ENCODE results near the gene INO80.
"Not testable (repeated sequence)": the region's sequence is repeated elsewhere in the genome, so short reads cannot be mapped to it uniquely, and the experiment has no call there.

The INO80 gene

GRCh38 chr15:40960925-40961324, 155.2 kb downstream of the INO80 start:
- no peak for DNase-seq

DNA sequence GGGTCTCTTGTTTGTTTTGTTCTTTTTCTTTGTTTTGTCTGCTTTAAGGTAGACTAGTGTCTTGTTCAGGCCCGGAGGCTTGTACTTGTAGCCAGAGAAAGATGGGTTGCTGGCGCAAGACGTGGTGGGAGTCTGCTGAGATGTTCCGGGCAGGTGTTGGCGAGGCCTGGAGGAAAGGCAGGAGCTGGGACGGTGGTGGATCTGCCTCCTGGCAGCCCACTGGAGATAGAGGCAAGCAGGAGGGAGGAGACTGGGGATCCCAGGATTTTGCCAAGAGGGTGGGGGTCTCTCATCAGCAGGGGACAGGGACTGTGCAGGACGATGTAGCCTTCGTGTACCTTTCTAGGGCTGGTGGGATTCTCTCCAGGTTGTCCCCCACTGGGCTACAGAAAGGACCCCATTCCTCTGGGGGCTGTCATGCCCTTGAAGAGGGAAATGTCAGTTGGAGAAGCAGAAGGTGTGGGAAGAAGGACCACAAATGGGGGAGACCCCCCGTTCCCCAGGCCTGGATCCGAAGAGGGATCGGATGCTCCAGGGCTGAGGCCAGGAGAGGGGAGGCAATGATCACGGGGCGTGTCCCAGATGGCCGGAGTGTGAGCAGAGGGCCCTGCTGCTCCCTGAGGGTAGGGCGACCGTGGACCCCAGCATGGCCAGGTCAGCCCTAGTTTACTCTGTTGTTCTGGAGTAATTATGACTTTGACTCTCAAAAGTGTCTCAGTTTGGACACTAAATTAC, 155.8 kb downstream of the INO80 start:
- DNase-seq = no peak

DNA sequence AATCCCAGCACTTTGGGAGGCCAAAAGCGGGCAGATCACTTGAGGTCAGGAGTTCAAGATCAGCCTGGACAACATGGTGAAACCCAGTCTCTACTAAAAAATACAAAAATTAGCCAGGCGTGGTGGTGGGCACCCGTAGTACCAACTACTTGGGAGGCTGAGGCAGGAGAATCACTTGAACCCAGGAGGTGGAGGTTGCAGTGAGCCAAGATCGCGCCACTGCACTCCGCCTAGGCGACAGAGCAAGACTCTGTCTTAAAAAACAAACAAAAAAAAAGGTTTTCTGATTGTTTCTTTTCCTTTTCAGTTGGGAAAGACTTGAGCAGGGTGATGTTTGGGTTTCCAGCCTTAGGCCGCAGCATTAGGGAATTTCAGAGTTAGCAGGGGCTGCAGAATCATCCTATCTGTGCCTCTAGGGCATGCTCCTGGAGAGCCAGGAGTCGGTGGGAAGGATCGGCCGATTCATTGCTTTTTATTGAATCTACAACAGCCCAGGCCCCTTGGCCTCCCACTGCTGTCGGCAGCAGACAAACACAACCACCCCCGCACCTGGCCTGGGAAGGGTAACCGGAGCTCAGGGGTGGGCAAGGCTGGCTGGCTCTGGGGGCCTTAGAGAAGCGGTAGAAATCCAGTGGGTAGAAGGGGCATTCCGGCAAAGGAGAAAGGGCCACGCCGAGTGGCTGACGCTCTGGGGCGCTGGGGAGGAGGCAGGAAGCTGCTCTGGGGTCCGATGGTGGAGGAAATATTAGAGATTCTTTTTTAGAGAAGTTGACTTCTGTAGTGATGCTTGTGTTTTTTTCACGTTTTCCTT, 156.5 kb downstream of the INO80 start:
- DNase-seq = no peak

- no peak for DNase-seq
Observed at GRCh38 chr15:40958723-40959122, 157.4 kb downstream of the INO80 start.

DNA sequence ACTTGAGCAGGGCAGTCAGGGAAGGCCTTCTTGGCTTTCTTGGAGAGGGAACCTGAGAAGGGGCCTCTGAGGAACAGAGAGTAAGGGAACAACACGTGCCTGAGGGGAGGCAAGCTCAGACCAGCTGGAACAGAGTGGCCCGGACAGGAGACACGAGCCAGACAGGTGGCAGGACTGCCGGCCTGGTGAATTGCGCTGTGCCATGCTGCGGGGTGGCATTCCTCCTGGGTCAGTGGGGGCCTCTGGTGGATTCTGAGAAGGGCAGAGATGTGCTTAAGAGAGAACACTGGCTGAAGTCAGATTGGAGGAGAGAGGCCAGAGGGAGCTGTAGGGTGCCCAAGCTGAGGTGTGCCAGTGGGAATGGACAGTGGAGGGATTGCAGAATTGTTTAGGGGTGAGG, 157.9 kb downstream of the INO80 start:
- no peak for DNase-seq

GRCh38 chr15:40957581-40958051, 158.5 kb downstream of the INO80 start:
- no peak for DNase-seq

DNA sequence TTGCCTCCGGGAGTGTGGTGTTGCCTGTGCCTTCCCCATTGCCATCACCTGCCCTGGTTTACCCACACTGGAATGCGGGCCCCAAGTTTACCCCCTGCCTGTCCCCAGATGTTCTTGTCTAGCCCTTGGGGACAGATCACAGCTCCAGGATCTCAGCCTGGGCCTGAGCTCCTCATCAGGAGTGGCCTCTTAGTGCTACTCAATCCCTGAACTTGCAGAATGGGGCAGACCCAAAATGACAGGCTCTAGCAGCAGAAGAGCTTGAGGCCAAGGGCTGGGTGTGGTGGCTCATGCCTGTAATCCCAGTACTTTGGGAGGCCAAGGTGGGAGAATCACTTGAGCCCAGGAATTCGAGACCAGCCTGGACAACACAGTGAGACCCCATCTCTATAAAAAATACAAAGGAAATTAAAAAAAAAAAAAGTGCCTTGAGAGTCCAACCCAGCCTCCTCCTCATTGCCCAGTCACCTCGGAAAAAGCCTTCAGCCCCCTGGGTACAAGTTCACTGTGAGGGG, 159.0 kb downstream of the INO80 start:
- DNase-seq = no peak

GRCh38 chr15:40956541-40956982, 159.5 kb downstream of the INO80 start:
- no peak for DNase-seq

DNA sequence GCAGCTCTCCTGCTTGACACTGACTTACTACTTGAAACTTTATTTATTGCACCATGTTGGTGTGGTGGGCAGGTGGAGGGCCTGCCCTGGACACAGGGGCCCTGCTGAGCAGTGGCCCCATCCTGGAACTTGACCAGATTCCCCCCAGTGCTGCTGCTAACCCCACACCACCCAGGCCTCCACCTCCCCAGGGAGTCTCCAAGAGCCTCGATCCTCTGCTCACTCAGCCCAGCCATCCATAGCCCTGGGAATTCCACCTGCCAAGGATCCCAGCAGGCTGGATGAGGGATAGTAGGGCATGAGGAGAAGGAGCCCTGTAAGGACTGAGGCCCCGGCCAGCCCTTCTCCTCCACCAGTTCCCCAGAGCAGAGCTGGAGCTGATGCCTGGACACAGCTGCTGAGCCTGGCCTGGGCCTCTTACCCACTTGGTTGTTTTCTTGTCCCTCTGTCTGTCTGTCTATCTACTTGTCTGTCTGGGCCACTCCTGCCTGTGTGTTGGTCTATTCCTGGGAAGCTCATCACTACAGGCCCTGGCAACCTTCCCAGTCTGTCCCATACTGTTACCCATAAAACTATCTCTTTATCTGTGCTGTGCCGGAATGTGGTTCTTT, 160.0 kb downstream of the INO80 start:
- no peak for DNase-seq

DNA sequence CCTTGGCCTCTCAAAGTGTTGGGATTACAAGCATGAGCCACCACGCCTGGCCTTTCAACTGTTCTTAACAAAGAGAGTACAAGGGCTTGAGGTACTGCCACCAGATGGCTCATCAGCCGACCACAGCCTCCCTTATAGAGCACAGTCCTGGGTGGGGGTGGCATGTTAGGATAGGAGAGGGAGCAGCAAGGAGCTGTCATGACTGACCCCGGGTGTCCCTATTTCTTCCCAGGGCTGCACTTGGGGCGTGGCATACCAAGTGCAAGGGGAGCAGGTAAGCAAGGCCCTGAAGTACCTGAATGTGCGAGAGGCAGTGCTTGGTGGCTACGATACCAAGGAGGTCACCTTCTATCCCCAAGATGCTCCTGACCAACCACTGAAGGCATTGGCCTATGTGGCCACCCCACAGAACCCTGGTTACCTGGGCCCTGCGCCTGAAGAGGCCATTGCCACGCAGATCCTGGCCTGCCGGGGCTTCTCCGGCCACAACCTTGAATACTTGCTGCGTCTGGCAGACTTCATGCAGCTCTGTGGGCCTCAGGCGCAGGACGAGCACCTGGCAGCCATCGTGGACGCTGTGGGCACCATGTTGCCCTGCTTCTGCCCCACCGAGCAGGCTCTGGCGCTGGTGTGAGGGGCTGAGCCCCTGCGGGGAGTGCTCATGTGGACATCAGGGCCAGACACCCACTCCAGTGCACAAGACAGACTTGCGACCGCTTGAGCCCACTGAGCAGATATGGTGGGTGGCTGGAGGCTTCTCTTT, 160.8 kb downstream of the INO80 start:
- no peak for DNase-seq

GRCh38 chr15:40954158-40954848, 161.8 kb downstream of the INO80 start:
- not testable (repeated sequence) for DNase-seq

GRCh38 chr15:40953713-40954074, 162.4 kb downstream of the INO80 start:
- DNase-seq = no peak

DNA sequence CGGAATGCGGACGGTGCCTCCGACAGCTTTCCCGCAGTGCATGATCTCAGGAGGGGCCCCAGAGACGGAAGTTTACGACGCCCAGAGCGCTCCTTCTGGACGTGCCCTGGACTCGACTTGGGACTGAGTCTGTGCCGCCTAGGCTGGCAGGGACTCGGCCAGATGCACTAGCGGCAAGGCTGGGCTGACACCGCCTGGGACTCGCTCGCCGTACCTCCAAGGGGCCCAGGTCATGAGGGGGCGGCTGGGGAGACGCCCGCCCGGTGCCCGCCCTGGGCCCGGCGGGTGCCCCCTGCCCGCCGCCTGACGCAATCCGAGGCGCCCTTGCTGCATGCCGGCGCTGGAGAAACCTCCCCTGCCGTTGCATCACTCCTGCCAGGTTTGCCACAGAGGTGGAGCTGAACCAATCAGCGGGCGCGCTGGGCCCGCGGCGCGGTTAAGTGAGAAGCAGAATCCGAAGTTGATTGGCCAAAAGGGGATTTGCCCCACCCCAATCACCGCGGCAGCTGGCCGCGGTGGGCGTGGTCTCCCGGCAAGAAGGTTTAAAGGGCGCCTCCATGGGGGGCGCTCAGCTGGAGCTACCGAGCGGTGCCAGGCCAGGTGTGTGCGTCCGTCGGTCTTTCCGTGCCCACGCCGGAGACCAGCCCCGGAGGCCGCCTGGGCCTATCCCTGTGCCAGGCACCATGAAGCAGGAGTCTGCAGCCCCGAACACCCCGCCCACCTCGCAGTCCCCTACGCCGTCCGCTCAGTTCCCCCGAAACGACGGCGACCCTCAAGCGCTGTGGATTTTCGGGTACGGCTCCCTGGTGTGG, 163.0 kb downstream of the INO80 start, which contains the start of gene CHAC1:
CHAC1 (plus strand) TSS at position 571 of the 812 bp plus-strand sequence; CDS start at position 684, 113 bp downstream.
- peak; percentile 96 to 97 for DNase-seq

- no peak for DNase-seq
Observed at GRCh38 chr15:40952301-40952900, 163.7 kb downstream of the INO80 start.

GRCh38 chr15:40951764-40952163, 164.3 kb downstream of the INO80 start:
- no peak for DNase-seq

DNA sequence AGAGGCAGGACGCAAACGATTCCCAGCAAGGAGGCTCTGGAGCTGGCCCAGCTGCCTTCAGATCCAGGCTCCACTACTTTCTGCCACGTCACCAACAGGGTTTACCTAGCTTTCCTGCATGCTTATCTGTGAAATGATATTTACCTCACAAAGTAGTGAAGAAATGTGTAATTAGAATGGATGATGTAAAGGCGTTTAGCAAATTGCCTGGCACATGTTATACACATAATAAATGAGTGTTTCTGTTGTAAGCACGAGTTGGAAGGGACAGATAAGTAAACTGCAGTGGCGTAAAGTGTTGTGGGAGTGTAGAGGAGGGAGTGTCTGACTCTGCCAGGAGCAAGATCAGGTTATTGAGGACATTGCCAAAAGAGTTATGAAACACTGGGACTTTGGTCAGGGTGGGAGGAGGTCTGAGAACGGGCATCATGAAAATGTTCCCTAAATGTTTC, 166.3 kb downstream of the INO80 start:
- no peak for DNase-seq

DNA sequence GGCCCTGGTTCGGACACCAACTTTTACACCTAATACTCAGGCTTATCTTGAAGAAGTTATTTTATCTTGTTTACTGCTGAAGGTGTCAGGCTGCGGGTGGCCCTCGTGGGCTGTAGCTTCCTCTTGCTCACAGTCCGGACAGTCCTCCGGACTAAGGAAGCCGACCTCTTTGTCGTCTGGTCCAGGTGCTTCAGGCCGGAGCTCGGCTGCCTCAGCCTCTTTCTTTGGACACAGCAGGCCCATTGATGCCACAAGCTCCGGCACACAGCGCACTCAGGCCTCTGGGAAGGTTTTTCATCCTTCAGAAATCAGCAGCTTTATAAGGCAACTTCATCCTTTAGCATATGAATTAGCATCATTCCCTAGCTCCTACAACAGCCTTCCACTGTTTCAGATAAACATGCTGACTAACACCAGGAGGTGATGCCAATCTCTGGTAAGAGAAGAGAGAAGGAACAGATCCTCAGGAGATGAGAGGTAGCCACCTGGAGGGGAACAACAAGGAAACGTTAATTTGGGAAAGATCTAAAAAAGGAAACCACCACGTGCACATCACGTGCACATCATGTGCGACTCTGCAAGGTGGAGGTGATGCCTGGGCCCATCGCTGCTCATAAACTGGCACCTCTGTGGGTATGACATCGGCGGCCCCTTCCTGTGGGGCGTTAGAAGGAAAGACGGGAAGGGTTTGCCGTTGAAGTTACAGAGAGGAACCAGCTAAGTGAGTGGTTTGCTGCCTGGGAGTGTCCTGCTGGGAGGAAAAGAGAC, 167.2 kb downstream of the INO80 start:
- no peak for DNase-seq

GRCh38 chr15:40944510-40945296, 171.4 kb downstream of the INO80 start:
- no peak for DNase-seq
